GM04504 (cell line): ENCODE data around the gene AHRR.
"Not testable (repeated sequence)": the region's sequence is repeated elsewhere in the genome, so short reads cannot be mapped to it uniquely, and the experiment has no call there.

ENCODE experiments used
- DNase-seq: peaks from one replicate; pipeline ENCODE4 v3.0.0-alpha.2; 2012; ENCODE audit warnings: low read depth

Gene AHRR

GRCh38 chr5:321230-321725 lies at the start of gene AHRR:
Gene AHRR, plus strand, starts transcription at chr5:321714. Its CDS starts 22,189 bp downstream, at chr5:343903.
- DNase-seq, result peak; percentile 65

- DNase-seq, result not testable (repeated sequence)
These were observed 49.7 kb upstream of the AHRR start for GRCh38 chr5:271828-272167.

- not testable (repeated sequence) for DNase-seq
These were observed 48.4 kb upstream of the AHRR start for GRCh38 chr5:273091-273490.

GRCh38 chr5:273491-273890 lies 48.0 kb upstream of the AHRR start:
- not testable (repeated sequence) for DNase-seq

GRCh38 chr5:274346-274745 lies 47.2 kb upstream of the AHRR start:
- not testable (repeated sequence) for DNase-seq

GRCh38 chr5:278646-279045 lies 42.9 kb upstream of the AHRR start:
- DNase-seq, result no peak

- DNase-seq, result not testable (repeated sequence)
These were observed 42.4 kb upstream of the AHRR start for GRCh38 chr5:279051-279665.

GRCh38 chr5:285991-286557 lies 35.4 kb upstream of the AHRR start:
- no peak for DNase-seq

- not testable (repeated sequence) for DNase-seq
These were observed 31.3 kb upstream of the AHRR start for GRCh38 chr5:290200-290599.

GRCh38 chr5:291345-291744 lies 30.2 kb upstream of the AHRR start:
- not testable (repeated sequence) for DNase-seq

GRCh38 chr5:294788-295187 lies 26.7 kb upstream of the AHRR start:
- not testable (repeated sequence) for DNase-seq

GRCh38 chr5:296207-296606 lies 25.3 kb upstream of the AHRR start:
- not testable (repeated sequence) for DNase-seq

GRCh38 chr5:296954-297353 lies 24.6 kb upstream of the AHRR start:
- DNase-seq, result peak; percentile 21

- DNase-seq, result not testable (repeated sequence)
These were observed 24.1 kb upstream of the AHRR start for GRCh38 chr5:297448-297847.

- not testable (repeated sequence) for DNase-seq
These were observed 23.4 kb upstream of the AHRR start for GRCh38 chr5:297991-298736.

GRCh38 chr5:298737-299125 lies 22.8 kb upstream of the AHRR start:
- DNase-seq, result no peak

GRCh38 chr5:299921-300320 lies 21.6 kb upstream of the AHRR start:
- DNase-seq, result not testable (repeated sequence)

GRCh38 chr5:300691-301435 lies 20.7 kb upstream of the AHRR start:
- not testable (repeated sequence) for DNase-seq

GRCh38 chr5:302416-302815 lies 19.1 kb upstream of the AHRR start:
- not testable (repeated sequence) for DNase-seq

- DNase-seq, result no peak
These were observed 18.5 kb upstream of the AHRR start for GRCh38 chr5:302966-303365.

- DNase-seq, result not testable (repeated sequence)
These were observed 17.8 kb upstream of the AHRR start for GRCh38 chr5:303741-304140.

GRCh38 chr5:305050-305449 lies 16.5 kb upstream of the AHRR start:
- DNase-seq, result no peak
